ENCODE data around the gene CCDC86. TPM values are rescaled to one million over a fixed set of nuclear protein-coding genes. Genes with fewer than 3 reads are reported as not detected.
A peak's percentile ranks its signal among the peaks of the same experiment; 100 is the strongest.

Gene CCDC86
- total RNA-seq, 1 experiment from 2014 or later: 51.5 TPM

DNA sequence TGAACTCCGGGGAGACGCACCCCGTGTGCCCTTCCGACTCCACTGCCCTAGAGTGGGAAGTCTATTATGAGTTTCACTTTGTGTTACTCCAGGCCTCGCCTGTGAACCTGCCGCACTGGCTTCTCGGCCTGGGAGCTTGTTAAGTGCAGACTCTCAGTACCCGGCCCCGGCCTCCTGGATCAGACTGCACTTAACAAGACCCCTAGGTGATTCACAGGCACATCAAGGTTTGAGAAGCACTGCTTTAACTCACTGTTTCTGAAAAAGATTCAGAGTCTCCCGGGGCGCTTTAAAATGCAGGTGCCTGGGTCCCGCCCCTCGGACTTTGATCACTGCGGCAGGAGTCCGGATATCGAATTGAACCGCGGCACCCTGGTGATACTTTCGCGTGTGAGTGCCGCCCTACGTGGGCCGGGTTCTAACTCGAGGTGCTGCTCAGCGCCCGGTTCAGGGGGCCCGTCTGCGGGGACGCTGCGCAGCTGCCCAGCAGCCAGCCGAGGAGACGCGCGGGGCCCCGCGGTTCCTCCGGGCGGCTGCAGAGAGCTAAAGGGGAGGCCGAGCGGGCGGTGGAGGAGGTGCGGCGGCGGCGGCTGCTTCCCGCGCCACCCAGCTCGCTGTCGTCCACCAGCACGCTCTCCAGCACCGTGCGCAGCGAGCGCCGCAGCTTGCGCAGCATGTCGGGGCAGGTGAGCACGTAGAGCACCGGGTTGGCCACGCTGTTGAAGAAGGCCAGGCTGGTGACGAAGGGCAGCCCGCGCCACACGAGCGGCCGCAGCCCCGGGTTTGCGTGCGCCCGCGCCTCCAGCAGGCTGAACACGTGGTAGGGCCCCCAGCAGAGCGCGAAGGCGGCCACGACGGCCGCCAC lies 10.4 kb downstream of the CCDC86 start:
- Mint-ChIP-seq H3K4me1 (ENCODE audit: low read depth, unreplicated experiment) (peaks cover 9% of the 10 kb centered on the region), H3K36me3 (ENCODE audit: insufficient read depth, unreplicated experiment) (peaks cover 44% of the 10 kb centered on the region), H3K9me3 (ENCODE audit: low read depth, unreplicated experiment) (no peaks in the 10 kb centered on the region), H3K27me3 (ENCODE audit: unreplicated experiment) (peaks cover 24% of the 10 kb centered on the region), H3K27ac (ENCODE audit: unreplicated experiment) (no peak overlapping the region), H3K4me3 (ENCODE audit: low read depth, unreplicated experiment) (peak overlapping the region; percentile 52)
- intact Hi-C loops (cut with micrococcal nuclease; ENCODE audit: unreplicated experiment): no loop called here
- TF ChIP-seq, protein P1, sequence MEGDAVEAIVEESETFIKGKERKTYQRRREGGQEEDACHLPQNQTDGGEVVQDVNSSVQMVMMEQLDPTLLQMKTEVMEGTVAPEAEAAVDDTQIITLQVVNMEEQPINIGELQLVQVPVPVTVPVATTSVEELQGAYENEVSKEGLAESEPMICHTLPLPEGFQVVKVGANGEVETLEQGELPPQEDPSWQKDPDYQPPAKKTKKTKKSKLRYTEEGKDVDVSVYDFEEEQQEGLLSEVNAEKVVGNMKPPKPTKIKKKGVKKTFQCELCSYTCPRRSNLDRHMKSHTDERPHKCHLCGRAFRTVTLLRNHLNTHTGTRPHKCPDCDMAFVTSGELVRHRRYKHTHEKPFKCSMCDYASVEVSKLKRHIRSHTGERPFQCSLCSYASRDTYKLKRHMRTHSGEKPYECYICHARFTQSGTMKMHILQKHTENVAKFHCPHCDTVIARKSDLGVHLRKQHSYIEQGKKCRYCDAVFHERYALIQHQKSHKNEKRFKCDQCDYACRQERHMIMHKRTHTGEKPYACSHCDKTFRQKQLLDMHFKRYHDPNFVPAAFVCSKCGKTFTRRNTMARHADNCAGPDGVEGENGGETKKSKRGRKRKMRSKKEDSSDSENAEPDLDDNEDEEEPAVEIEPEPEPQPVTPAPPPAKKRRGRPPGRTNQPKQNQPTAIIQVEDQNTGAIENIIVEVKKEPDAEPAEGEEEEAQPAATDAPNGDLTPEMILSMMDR (IDR thresholded peaks at IDR 0.05; ENCODE audit: unreplicated experiment): no peak
- DNase-seq: peak; percentile 39
- CTCF ChIA-PET: interaction anchor here (0.5 to 1.0 kb wide), 3 partner anchors 21 to 309 kb away, joined by 3 read pairs; no protein-coding TSS in a partner anchor
- no TSS peak for BruUV-seq (replicated peaks)

DNA sequence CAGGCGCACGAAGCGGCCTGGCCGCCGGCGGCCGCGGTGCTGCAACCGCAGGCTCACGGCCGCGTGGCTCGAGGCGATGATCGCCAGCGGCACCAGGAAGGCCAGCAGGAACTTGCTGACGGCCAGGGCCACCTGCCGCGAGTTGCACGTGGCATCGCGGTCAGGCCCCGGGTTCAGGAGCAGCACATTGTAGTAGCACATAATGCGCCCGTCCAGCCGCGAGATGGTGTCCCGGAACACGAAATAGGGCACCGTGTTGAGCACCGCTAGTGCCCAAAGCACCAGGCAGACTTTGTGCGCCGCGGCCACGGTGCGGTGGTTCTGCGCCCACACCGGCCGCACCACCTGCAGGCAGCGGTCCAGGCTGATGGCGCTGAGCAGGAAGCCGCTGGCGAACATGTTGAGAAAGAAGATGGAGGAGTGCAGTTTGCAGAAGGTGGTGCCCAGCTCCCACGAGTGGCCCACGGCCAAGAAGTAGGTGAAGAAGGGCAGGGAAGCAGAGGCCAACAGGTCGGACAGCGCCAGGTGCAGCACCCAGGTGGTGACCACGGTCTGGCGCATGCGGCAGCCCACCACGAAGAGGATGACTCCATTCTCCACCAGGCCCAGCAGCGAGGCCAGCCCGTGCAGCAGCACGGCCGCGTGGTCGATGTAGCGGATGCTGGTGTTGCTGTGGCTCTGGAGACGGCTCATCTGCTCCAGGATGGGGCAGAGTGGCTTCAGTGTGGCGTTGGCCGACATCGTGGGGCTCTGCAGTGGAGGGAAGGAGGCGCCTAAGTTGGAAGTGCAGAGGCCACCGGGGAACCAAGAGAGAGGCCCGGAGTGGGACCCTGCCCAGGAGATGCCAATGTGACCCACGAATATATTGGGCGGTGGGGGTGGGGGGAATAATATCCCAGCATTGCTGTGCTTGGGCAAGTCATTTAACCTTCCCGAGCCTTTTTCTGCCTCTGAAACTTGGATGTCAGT lies 11.4 kb downstream of the CCDC86 start:
- BruUV-seq (replicated peaks): no TSS peak
- no peak for DNase-seq
- no peak overlapping the region for H3K27ac Mint-ChIP-seq (ENCODE audit: unreplicated experiment)
- intact Hi-C loops (cut with micrococcal nuclease; ENCODE audit: unreplicated experiment): no loop called here
- CTCF ChIA-PET: interaction anchor here (0.8 to 1.0 kb wide), 2 partner anchors 22 to 46 kb away, joined by 3 read pairs; no protein-coding TSS in a partner anchor
- H3K27me3 Mint-ChIP-seq (ENCODE audit: unreplicated experiment): peaks cover 24% of the 10 kb centered on the region
- peak overlapping the region; percentile 52 for H3K4me3 Mint-ChIP-seq (ENCODE audit: low read depth, unreplicated experiment)
- no peaks in the 10 kb centered on the region for H3K9me3 Mint-ChIP-seq (ENCODE audit: low read depth, unreplicated experiment)
- TF ChIP-seq, protein P1 (IDR thresholded peaks at IDR 0.05; ENCODE audit: unreplicated experiment): no peak
- peaks cover 39% of the 10 kb centered on the region for H3K36me3 Mint-ChIP-seq (ENCODE audit: insufficient read depth, unreplicated experiment)
- peaks cover 9% of the 10 kb centered on the region for H3K4me1 Mint-ChIP-seq (ENCODE audit: low read depth, unreplicated experiment)

DNA sequence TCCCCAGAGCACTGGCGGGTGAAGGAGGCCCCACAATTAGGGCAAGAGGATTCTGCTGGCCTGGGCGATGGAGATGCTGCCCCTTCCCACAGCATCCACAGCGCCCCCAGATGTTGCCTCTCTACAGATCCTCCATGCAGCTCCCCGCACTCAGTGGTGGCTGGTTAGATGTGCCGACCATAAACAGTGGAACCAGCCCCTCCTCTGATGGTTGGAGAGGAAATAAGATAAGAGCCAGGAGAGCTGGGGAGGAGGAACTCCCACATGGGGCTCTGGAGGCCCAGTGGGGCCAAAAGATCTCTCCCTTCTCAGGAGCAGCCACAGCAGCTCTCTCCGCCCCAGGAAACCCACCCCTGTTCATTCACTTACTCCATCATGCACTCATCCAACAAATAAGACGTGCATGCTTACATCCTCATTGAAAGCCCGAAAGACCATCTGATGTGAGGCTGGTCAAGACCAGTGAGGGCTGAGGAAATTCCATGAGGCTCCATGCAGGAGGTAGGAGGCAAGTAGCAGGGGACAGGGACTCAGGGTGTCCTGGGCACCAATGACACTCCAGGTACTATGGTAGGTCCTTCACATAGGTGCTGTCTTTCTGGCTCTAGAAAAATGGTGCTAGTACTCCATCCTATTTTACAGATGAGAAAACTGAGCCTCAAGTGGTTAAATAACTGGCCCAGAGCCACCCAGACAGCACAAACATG lies 12.4 kb downstream of the CCDC86 start:
- no peak for DNase-seq
- peaks cover 9% of the 10 kb centered on the region for H3K4me1 Mint-ChIP-seq (ENCODE audit: low read depth, unreplicated experiment)
- peaks cover 34% of the 10 kb centered on the region for H3K36me3 Mint-ChIP-seq (ENCODE audit: insufficient read depth, unreplicated experiment)
- H3K27me3 Mint-ChIP-seq (ENCODE audit: unreplicated experiment): peaks cover 24% of the 10 kb centered on the region
- no TSS peak for BruUV-seq (replicated peaks)
- CTCF ChIA-PET: no interaction called here
- TF ChIP-seq, protein P1 (IDR thresholded peaks at IDR 0.05; ENCODE audit: unreplicated experiment): no peak
- H3K4me3 Mint-ChIP-seq (ENCODE audit: low read depth, unreplicated experiment): no peak overlapping the region
- intact Hi-C loops (cut with micrococcal nuclease; ENCODE audit: unreplicated experiment): no loop called here
- no peaks in the 10 kb centered on the region for H3K9me3 Mint-ChIP-seq (ENCODE audit: low read depth, unreplicated experiment)
- H3K27ac Mint-ChIP-seq (ENCODE audit: unreplicated experiment): no peak overlapping the region

Measured in Calu3 (cell line).